UCSD-AML1 (cell line): ENCODE data around the gene ZNF282.

Source experiments
- DNase-seq: peaks from one replicate; lab custom pipeline; 2025; ENCODE audit not compliant: unreplicated experiment; lab: John Stamatoyannopoulos, UW

Gene ZNF282

GRCh38 chr7:149188637-149189259, 6.6 kb upstream of the ZNF282 start:
- DNase-seq = no peak

GRCh38 chr7:149191851-149192250, 3.5 kb upstream of the ZNF282 start:
- no peak for DNase-seq

- no peak for DNase-seq
These were observed 557 bp upstream of the ZNF282 start for GRCh38 chr7:149194799-149195179.

- no peak for DNase-seq
These were observed 882 bp downstream of the ZNF282 start for GRCh38 chr7:149196151-149196704.

- no peak for DNase-seq
These were observed 1.4 kb downstream of the ZNF282 start for GRCh38 chr7:149196705-149197171.

- no peak for DNase-seq
These were observed 2.3 kb downstream of the ZNF282 start for GRCh38 chr7:149197675-149198074.

GRCh38 chr7:149198161-149198816, 2.9 kb downstream of the ZNF282 start:
- no peak for DNase-seq

GRCh38 chr7:149199234-149199995, 4.1 kb downstream of the ZNF282 start:
- DNase-seq = no peak

GRCh38 chr7:149202831-149203231, 7.5 kb downstream of the ZNF282 start:
- DNase-seq = no peak

- no peak for DNase-seq
These were observed 10.5 kb downstream of the ZNF282 start for GRCh38 chr7:149205690-149206381.

GRCh38 chr7:149207324-149208035, 12.1 kb downstream of the ZNF282 start:
- DNase-seq = no peak

- peak; percentile 25 for DNase-seq
These were observed 14.3 kb downstream of the ZNF282 start for GRCh38 chr7:149209518-149210269.

- no peak for DNase-seq
These were observed 15.2 kb downstream of the ZNF282 start for GRCh38 chr7:149210551-149210950.

- no peak for DNase-seq
These were observed 18.8 kb downstream of the ZNF282 start for GRCh38 chr7:149214020-149214720.

GRCh38 chr7:149216402-149216801, 21.1 kb downstream of the ZNF282 start:
- DNase-seq = no peak

- DNase-seq = no peak
These were observed 22.2 kb downstream of the ZNF282 start for GRCh38 chr7:149217570-149217969.

- DNase-seq = no peak
These were observed 23.4 kb downstream of the ZNF282 start for GRCh38 chr7:149218469-149219420.

- no peak for DNase-seq
These were observed 25.2 kb downstream of the ZNF282 start for GRCh38 chr7:149220534-149220933.
